ENCODE results near the gene P2RY11. TPM values are rescaled to one million over a fixed set of nuclear protein-coding genes. Genes with fewer than 3 reads are reported as not detected.
A peak's percentile ranks its signal among the peaks of the same experiment; 100 is the strongest.

Gene P2RY11
- total RNA-seq, 1 donor from 2014 or later, result 4.5 TPM

- peak overlapping the region; percentile 97 for H3K4me3 ChIP-seq (ENCODE audit: low read depth, low read length)
- TF ChIP-seq CTCF (conservative IDR thresholded peaks at IDR 0.05; ENCODE audit: low read depth, low read length), result no peak
- no peak for DNase-seq (ENCODE audit: low read depth)
These were observed 7.5 kb downstream of the P2RY11 start for GRCh38 chr19:10118960-10119359.

- no peak for DNase-seq (ENCODE audit: low read depth)
- no peak overlapping the region for H3K4me3 ChIP-seq (ENCODE audit: low read depth, low read length)
- no peak for TF ChIP-seq CTCF (conservative IDR thresholded peaks at IDR 0.05; ENCODE audit: low read depth, low read length)
These were observed 9.2 kb downstream of the P2RY11 start for GRCh38 chr19:10120538-10121189.

GRCh38 chr19:10122045-10122444 lies 10.6 kb downstream of the P2RY11 start:
- TF ChIP-seq CTCF (conservative IDR thresholded peaks at IDR 0.05; ENCODE audit: low read depth, low read length), result no peak
- DNase-seq (ENCODE audit: low read depth), result no peak
- no peak overlapping the region for H3K4me3 ChIP-seq (ENCODE audit: low read depth, low read length)

- H3K4me3 ChIP-seq (ENCODE audit: low read depth, low read length), result no peak overlapping the region
- no peak for TF ChIP-seq CTCF (conservative IDR thresholded peaks at IDR 0.05; ENCODE audit: low read depth, low read length)
- DNase-seq (ENCODE audit: low read depth), result no peak
These were observed 12.9 kb downstream of the P2RY11 start for GRCh38 chr19:10124429-10124828.

GRCh38 chr19:10126213-10126639 lies 14.7 kb downstream of the P2RY11 start:
- no peak for DNase-seq (ENCODE audit: low read depth)
- no peak overlapping the region for H3K4me3 ChIP-seq (ENCODE audit: low read depth, low read length)
- TF ChIP-seq CTCF (conservative IDR thresholded peaks at IDR 0.05; ENCODE audit: low read depth, low read length), result no peak

GRCh38 chr19:10132905-10133304 lies 21.4 kb downstream of the P2RY11 start:
- DNase-seq (ENCODE audit: low read depth), result no peak
- TF ChIP-seq CTCF (conservative IDR thresholded peaks at IDR 0.05; ENCODE audit: low read depth, low read length), result no peak
- H3K4me3 ChIP-seq (ENCODE audit: low read depth, low read length), result no peak overlapping the region

- no peak for TF ChIP-seq CTCF (conservative IDR thresholded peaks at IDR 0.05; ENCODE audit: low read depth, low read length)
- H3K4me3 ChIP-seq (ENCODE audit: low read depth, low read length), result no peak overlapping the region
- DNase-seq (ENCODE audit: low read depth), result no peak
These were observed 22.1 kb downstream of the P2RY11 start for GRCh38 chr19:10133596-10133995.
